HPDE6-E6E7 (cell line): ENCODE data around the gene INPP5D.
"Not testable (repeated sequence)": the region's sequence is repeated elsewhere in the genome, so short reads cannot be mapped to it uniquely, and the experiment has no call there.

Experiments used
- DNase-seq: peaks from one replicate; pipeline ENCODE4 v3.0.0; 2011; ENCODE audit warnings: missing footprints; ENCODE audit errors: extremely low spot score

The INPP5D gene

GRCh38 chr2:233032551-233033320, 27.4 kb upstream of the INPP5D start, which contains the start of gene NEU2:
NEU2 (plus strand) TSS chr2:233032672; CDS start chr2:233032672, 0 bp downstream.
- no peak for DNase-seq

GRCh38 chr2:233033672-233034071, 26.5 kb upstream of the INPP5D start:
- no peak for DNase-seq

- no peak for DNase-seq
Observed at GRCh38 chr2:233034091-233034882, 25.9 kb upstream of the INPP5D start.

- DNase-seq: no peak
Observed at GRCh38 chr2:233035426-233036161, 24.5 kb upstream of the INPP5D start.

GRCh38 chr2:233036162-233036838, 23.8 kb upstream of the INPP5D start:
- no peak for DNase-seq

GRCh38 chr2:233037078-233037477, 23.1 kb upstream of the INPP5D start:
- no peak for DNase-seq

- DNase-seq: no peak
Observed at GRCh38 chr2:233039212-233039845, 20.8 kb upstream of the INPP5D start.

GRCh38 chr2:233039846-233040530, 20.2 kb upstream of the INPP5D start:
- no peak for DNase-seq

GRCh38 chr2:233040571-233040970, 19.6 kb upstream of the INPP5D start:
- no peak for DNase-seq

- no peak for DNase-seq
Observed at GRCh38 chr2:233041722-233042323, 18.3 kb upstream of the INPP5D start.

- no peak for DNase-seq
Observed at GRCh38 chr2:233042549-233042948, 17.6 kb upstream of the INPP5D start.

GRCh38 chr2:233044974-233045605, 15.1 kb upstream of the INPP5D start:
- no peak for DNase-seq

- no peak for DNase-seq
Observed at GRCh38 chr2:233047206-233047605, 12.9 kb upstream of the INPP5D start.

GRCh38 chr2:233047667-233048066, 12.5 kb upstream of the INPP5D start:
- DNase-seq: no peak

- DNase-seq: no peak
Observed at GRCh38 chr2:233048569-233049193, 11.5 kb upstream of the INPP5D start.

- DNase-seq: no peak
Observed at GRCh38 chr2:233049194-233049761, 10.9 kb upstream of the INPP5D start.

- DNase-seq: no peak
Observed at GRCh38 chr2:233051241-233052149, 8.6 kb upstream of the INPP5D start.

GRCh38 chr2:233052517-233052916, 7.6 kb upstream of the INPP5D start:
- DNase-seq: not testable (repeated sequence)
